ENCODE measurements around the gene CEP164.
"Not testable (repeated sequence)": the region's sequence is repeated elsewhere in the genome, so short reads cannot be mapped to it uniquely, and the experiment has no call there.

The CEP164 gene

DNA sequence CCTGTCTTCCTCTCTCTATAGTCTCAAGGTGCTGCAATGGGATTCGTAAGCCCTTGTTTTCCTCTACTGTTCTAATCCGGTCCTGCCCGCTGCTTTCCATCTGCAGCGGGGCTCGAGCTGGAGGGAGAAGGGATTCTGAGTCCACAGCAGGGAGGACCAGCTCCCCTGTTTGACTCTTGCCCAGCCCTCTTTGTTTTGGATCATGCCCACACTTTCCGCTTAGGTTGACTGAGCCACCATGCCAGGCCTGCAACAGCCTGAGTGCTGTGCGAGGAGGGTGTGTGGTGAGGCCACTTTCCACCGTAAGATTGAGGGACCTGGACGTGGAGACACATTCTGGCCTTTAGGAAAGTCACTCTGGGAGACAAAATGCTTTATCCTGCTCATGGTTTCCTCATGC lies 58.3 kb downstream of the CEP164 start:
- no peaks in the 10 kb centered on the region for H3K9me3 Mint-ChIP-seq
- H3K4me3 Mint-ChIP-seq = no peak overlapping the region
- no peak overlapping the region for H3K27ac Mint-ChIP-seq
- H3K27me3 Mint-ChIP-seq = no peaks in the 10 kb centered on the region
- H3K4me1 Mint-ChIP-seq (ENCODE audit: low read depth) = no peaks in the 10 kb centered on the region
- intact Hi-C loops (cut with micrococcal nuclease) = no loop called here
- H3K36me3 Mint-ChIP-seq (ENCODE audit: low read depth) = peaks cover 97% of the 10 kb centered on the region

DNA sequence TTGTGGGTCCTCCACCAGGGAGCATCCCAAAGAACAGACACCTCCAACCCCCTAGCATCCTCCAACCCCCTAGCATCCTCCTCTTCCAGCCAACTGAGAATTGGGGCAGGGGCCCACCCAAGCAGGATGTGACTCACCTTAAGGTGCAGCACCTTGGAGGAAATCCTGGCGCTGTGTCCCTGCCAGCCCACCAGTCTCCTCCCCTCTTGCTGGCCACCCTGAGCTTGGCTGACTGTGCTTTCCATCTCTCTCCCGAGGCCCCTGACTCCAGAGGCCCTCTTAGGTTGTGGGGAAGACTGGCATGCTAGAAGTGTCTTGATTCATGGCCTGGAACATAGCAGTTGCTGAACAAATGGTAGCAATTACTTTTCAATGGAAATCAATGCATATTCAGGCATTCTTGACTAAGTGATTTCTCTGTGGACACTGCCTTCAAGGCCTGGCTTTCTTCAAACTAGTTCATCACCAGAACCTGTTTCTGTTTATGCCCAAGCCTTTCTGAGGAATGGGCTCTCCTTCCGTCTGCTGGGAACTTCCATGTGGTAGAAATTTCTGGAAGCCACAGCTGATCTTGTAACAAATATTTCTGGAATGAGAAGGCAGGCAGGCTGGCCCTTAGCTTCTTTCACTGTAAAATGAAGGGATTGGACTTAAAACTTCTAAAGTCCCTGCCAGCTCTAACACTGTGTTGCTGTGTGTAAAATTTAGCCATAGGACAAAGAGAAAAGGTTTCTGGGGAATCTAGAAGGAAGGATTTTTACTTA lies 60.5 kb downstream of the CEP164 start:
- Mint-ChIP-seq H3K36me3 (ENCODE audit: low read depth) (peaks cover 97% of the 10 kb centered on the region), H3K27ac (no peak overlapping the region), H3K27me3 (no peaks in the 10 kb centered on the region), H3K4me3 (no peak overlapping the region), H3K9me3 (no peaks in the 10 kb centered on the region), H3K4me1 (ENCODE audit: low read depth) (no peaks in the 10 kb centered on the region)
- intact Hi-C loops (cut with micrococcal nuclease) = no loop called here

DNA sequence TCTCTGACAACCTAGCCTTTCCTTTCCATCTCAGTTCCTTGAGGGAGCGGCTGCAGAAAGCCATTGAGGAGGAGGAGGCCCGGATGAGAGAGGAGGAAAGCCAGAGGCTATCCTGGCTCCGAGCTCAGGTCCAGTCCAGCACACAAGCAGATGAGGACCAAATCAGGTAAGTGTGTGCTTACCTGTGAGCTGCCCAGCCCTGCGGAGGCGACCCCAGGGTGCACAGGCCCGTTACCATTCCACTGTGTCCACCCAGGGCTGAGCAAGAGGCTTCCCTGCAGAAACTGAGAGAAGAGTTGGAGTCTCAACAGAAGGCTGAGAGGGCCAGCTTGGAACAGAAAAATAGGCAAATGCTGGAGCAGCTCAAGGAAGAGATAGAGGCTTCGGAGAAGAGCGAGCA lies 63.1 kb downstream of the CEP164 start:
- no peaks in the 10 kb centered on the region for H3K27me3 Mint-ChIP-seq
- H3K4me1 Mint-ChIP-seq (ENCODE audit: low read depth) = no peaks in the 10 kb centered on the region
- H3K36me3 Mint-ChIP-seq (ENCODE audit: low read depth) = peaks cover 97% of the 10 kb centered on the region
- intact Hi-C loops (cut with micrococcal nuclease) = no loop called here
- no peak overlapping the region for H3K4me3 Mint-ChIP-seq
- H3K9me3 Mint-ChIP-seq = no peaks in the 10 kb centered on the region
- no peak overlapping the region for H3K27ac Mint-ChIP-seq

DNA sequence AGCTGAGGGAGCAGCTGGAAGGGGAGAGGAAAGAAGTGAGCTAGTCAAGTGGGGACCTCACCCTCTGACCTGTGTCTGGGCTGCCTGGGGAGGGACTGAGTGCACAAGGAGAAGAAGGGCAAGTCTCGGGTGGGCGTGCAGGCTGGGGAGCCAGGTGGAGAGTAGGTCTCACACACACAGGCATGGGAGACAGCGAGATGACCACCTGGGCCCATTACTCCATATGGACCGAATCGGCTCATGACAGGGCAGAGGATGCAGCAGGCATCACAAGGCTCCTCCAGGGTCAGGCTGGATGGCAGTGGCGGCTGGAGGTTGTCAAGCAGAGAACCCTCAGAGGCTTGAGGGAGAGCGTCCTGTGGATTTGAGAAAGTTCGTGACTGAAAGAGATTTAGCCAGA lies 63.5 kb downstream of the CEP164 start:
- intact Hi-C loops (cut with micrococcal nuclease) = no loop called here
- H3K27me3 Mint-ChIP-seq = no peaks in the 10 kb centered on the region
- H3K4me1 Mint-ChIP-seq (ENCODE audit: low read depth) = no peaks in the 10 kb centered on the region
- H3K9me3 Mint-ChIP-seq = no peaks in the 10 kb centered on the region
- H3K27ac Mint-ChIP-seq = no peak overlapping the region
- H3K4me3 Mint-ChIP-seq = no peak overlapping the region
- peaks cover 97% of the 10 kb centered on the region for H3K36me3 Mint-ChIP-seq (ENCODE audit: low read depth)

DNA sequence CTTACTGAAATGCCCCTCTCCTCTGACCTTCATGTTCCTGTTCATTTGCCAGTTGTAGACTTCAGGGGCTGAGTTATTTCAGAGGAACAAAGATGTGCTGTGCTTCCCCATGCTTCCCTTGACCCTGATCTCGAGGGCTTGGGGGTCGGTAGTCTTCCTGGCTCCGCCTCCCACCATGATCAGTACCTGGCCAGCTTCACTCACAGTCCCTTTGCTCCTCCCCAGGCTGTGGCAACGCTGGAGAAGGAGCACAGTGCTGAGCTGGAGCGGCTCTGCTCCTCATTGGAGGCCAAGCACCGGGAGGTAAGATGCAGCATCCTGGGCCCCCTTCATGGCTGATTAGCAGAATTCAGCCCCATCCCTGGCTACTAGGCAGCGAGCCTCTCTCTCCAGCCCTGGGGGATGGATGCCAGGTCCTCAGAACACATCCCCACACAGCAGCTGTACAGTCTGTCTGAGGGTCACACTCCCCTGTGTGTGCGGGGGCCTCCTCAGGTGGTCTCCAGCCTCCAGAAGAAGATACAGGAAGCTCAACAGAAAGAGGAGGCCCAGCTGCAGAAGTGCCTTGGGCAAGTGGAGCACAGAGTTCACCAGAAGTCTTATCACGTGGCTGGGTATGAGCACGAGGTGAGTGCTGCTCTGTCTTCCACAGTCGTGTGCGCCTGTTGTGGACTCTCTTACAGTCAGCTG lies 64.5 kb downstream of the CEP164 start:
- Mint-ChIP-seq H3K4me1 (ENCODE audit: low read depth) (no peaks in the 10 kb centered on the region), H3K27ac (no peak overlapping the region), H3K4me3 (no peak overlapping the region), H3K27me3 (no peaks in the 10 kb centered on the region), H3K9me3 (peaks cover 5% of the 10 kb centered on the region), H3K36me3 (ENCODE audit: low read depth) (peaks cover 97% of the 10 kb centered on the region)
- intact Hi-C loops (cut with micrococcal nuclease) = no loop called here

DNA sequence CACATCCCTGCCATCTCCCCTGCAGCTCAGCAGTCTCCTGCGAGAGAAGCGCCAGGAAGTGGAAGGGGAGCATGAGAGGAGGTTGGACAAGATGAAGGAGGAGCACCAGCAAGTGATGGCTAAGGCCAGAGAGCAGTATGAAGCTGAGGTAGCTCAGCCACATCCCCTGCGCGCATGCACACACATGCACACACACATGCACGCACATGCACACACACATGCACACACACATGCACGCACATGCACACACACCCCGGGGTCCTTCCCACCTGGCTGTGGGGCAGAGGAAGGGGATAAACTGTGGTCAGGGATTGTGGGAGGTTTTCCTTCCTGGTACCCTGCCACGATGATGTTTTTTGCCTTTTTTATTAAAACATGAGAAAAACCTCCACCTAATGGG lies 65.3 kb downstream of the CEP164 start:
- Mint-ChIP-seq H3K9me3 (peaks cover 14% of the 10 kb centered on the region), H3K36me3 (ENCODE audit: low read depth) (peaks cover 97% of the 10 kb centered on the region), H3K27me3 (no peaks in the 10 kb centered on the region), H3K4me1 (ENCODE audit: low read depth) (no peaks in the 10 kb centered on the region), H3K27ac (no peak overlapping the region), H3K4me3 (no peak overlapping the region)
- intact Hi-C loops (cut with micrococcal nuclease) = no loop called here

DNA sequence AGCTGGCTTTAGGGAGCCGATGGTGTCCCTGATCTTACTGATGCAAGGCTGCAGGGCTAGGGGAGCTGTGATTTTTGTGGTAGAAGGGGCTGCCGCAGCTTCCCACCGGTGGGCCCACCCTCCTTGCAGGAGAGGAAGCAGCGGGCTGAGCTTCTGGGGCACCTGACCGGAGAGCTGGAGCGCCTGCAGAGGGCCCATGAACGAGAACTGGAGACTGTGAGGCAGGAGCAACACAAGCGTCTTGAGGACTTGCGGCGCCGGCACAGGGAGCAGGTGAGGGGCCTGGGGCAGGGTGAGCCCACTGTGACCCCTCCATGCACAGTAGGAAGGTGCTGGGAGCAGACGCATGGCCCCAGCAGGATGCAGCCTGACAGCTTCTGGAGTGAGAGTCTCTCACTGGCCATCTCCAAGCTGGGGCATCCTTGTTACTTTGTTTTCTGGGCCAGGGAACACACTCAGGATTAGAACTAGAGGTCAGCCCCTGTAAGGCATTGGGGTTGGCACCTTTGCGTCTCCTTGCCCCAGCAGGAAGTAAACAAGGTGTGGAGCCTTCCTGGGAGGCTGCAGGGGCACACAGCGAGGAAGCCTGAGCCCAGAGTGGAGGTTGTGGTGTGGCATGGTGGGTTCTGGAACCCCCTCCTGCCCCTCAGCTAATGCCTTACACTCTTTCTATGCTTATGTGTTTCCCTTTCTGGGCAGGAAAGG lies 66.7 kb downstream of the CEP164 start:
- H3K36me3 Mint-ChIP-seq (ENCODE audit: low read depth) = peaks cover 97% of the 10 kb centered on the region
- H3K27me3 Mint-ChIP-seq = no peaks in the 10 kb centered on the region
- peaks cover 20% of the 10 kb centered on the region for H3K9me3 Mint-ChIP-seq
- no peak overlapping the region for H3K27ac Mint-ChIP-seq
- intact Hi-C loops (cut with micrococcal nuclease) = no loop called here
- no peaks in the 10 kb centered on the region for H3K4me1 Mint-ChIP-seq (ENCODE audit: low read depth)
- no peak overlapping the region for H3K4me3 Mint-ChIP-seq

DNA sequence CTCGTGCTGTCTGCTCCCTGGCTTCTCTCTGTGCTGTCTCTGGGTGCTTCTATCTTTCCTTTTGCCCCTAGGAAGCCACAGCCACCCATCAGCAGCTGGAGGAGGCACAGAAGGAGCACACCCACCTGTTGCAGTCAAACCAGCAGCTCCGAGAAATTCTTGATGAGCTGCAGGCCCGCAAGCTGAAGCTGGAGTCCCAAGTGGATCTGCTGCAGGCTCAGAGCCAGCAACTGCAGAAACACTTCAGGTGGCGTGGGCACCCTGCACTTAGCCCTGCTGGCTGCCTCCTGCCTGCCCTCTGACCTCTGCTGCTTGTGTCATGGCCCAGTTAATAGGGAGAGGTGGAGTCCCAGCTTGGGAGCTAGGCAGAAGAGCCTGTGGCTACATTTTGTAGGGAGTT lies 67.8 kb downstream of the CEP164 start:
- no peaks in the 10 kb centered on the region for H3K4me1 Mint-ChIP-seq (ENCODE audit: low read depth)
- peaks cover 99% of the 10 kb centered on the region for H3K36me3 Mint-ChIP-seq (ENCODE audit: low read depth)
- H3K27ac Mint-ChIP-seq = no peak overlapping the region
- intact Hi-C loops (cut with micrococcal nuclease) = no loop called here
- H3K27me3 Mint-ChIP-seq = no peaks in the 10 kb centered on the region
- H3K4me3 Mint-ChIP-seq = no peak overlapping the region
- H3K9me3 Mint-ChIP-seq = peaks cover 20% of the 10 kb centered on the region

DNA sequence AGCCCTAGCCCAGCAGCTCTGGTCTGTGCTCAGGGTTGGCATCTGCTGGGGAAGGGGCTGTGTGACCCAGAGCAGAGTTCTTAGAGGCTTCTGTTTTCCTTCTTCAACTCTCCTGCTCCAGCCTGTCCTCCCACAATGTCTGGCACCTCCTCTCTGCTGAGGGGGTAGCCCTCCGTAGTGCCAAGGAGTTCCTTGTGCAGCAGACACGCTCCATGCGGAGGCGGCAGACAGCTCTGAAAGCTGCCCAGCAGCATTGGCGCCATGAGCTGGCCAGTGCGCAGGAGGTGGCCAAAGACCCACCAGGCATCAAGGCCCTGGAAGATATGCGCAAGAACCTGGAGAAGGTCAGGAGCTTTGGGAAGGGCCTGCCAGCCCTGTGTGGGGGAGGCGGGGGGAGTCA lies 69.3 kb downstream of the CEP164 start:
- Mint-ChIP-seq H3K4me3 (no peak overlapping the region), H3K4me1 (ENCODE audit: low read depth) (no peaks in the 10 kb centered on the region), H3K27ac (no peak overlapping the region), H3K9me3 (peaks cover 20% of the 10 kb centered on the region), H3K36me3 (ENCODE audit: low read depth) (peaks cover 99% of the 10 kb centered on the region), H3K27me3 (no peaks in the 10 kb centered on the region)
- intact Hi-C loops (cut with micrococcal nuclease) = no loop called here

DNA sequence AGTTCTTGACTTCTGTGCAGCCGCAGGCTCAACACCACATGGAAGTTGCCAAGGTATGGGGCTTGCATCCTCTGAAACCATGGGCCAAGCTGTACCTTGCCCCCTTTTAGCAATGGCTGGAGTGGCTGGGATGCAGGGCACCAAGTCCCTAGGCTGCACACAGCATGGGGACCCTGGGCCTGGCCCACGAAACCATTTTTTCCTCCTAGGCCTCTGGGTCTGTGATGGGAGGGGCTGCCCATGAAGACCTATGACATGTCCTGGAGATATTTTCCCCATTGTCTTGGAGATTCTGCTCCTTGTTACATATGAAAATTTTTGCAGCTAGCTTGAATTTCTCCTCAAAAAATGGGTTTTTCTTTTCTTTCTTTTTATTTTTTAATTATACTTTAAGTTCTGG lies 71.0 kb downstream of the CEP164 start:
- H3K27me3 Mint-ChIP-seq; intact Hi-C loops (cut with micrococcal nuclease); H3K27ac Mint-ChIP-seq; H3K4me3 Mint-ChIP-seq; H3K4me1 Mint-ChIP-seq (ENCODE audit: low read depth): not testable (repeated sequence)
- Mint-ChIP-seq H3K9me3 (peaks cover 22% of the 10 kb centered on the region), H3K36me3 (ENCODE audit: low read depth) (peaks cover 99% of the 10 kb centered on the region)

DNA sequence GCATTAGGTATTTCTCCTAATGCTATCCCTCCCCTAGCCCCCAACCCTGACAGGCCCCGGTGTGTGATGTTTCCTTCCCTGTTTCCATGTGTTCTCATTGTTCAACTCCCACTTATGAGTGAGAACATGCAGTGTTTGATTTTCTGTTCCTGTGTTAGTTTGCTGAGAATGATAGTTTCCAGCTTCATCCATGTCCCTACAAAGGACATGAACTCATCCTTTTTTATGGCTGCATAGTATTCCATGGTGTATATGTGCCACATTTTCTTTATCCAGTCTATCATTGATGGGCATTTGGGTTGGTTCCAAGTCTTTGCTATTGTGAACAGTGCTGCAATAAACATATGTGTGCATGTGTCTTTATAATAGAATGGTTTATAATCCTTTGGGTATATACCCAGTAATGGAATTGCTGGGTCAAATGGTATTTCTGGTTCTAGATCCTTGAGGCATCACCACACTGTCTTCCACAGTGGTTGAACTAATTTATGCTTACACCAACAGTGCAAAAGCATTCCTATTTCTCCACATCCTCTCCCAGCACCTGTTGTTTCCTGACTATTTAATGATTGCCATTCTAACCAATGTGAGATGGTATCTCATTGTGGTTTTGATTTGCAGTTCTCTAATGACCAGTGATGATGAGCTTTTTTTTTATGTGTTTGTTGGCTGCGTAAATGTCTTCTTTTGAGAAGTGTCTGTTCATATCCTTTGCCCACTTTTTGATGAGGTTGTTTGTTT lies 71.6 kb downstream of the CEP164 start:
- H3K4me1 Mint-ChIP-seq (ENCODE audit: low read depth); intact Hi-C loops (cut with micrococcal nuclease); H3K4me3 Mint-ChIP-seq; H3K27me3 Mint-ChIP-seq; H3K27ac Mint-ChIP-seq: not testable (repeated sequence)
- Mint-ChIP-seq H3K36me3 (ENCODE audit: low read depth) (peaks cover 99% of the 10 kb centered on the region), H3K9me3 (peaks cover 29% of the 10 kb centered on the region)

DNA sequence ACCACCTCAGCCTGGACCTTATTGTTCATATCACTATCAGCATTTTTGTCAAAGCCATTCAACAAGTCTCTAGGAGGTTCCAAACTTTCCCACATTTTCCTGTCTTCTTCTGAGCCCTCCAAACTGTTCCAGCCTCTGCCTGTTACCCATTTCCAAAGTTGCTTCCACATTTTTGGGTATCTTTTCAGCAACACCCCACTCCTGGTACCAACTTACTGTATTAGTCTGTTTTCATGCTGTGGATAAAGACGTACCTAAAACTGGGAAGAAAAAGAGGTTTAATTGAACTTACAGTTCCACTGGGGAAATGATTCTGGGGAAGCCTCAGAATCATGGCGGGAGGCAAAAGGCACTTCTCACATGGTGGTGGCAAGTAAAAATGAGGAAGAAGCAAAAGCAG lies 78.2 kb downstream of the CEP164 start:
- Mint-ChIP-seq H3K9me3 (peaks cover 26% of the 10 kb centered on the region), H3K36me3 (ENCODE audit: low read depth) (peaks cover 92% of the 10 kb centered on the region)
- H3K27ac Mint-ChIP-seq; H3K27me3 Mint-ChIP-seq; H3K4me3 Mint-ChIP-seq; H3K4me1 Mint-ChIP-seq (ENCODE audit: low read depth); intact Hi-C loops (cut with micrococcal nuclease): not testable (repeated sequence)

DNA sequence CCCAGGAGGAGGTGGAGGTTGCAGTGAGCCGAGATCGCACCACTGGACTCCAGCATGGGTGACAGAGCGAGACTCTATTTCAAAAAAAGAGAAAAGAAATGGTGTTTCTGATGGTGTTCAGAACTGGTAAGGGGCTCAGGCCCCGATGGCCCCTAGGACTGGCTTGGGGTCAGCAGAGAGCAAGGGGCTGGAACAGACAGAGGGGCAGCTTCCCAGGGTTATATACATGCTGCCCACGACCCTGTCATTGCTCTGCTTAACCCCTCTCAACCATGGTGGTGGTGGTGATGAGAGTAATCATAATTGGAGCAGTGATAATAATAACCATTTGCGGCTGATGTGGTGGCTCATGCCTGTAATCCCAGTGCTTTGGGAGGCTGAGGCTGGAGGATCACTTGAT lies 79.4 kb downstream of the CEP164 start:
- H3K36me3 Mint-ChIP-seq (ENCODE audit: low read depth) = peaks cover 92% of the 10 kb centered on the region
- peaks cover 26% of the 10 kb centered on the region for H3K9me3 Mint-ChIP-seq
- peaks cover 7% of the 10 kb centered on the region for H3K4me1 Mint-ChIP-seq (ENCODE audit: low read depth)
- H3K4me3 Mint-ChIP-seq = no peak overlapping the region
- intact Hi-C loops (cut with micrococcal nuclease) = no loop called here
- H3K27ac Mint-ChIP-seq = no peak overlapping the region
- no peaks in the 10 kb centered on the region for H3K27me3 Mint-ChIP-seq

DNA sequence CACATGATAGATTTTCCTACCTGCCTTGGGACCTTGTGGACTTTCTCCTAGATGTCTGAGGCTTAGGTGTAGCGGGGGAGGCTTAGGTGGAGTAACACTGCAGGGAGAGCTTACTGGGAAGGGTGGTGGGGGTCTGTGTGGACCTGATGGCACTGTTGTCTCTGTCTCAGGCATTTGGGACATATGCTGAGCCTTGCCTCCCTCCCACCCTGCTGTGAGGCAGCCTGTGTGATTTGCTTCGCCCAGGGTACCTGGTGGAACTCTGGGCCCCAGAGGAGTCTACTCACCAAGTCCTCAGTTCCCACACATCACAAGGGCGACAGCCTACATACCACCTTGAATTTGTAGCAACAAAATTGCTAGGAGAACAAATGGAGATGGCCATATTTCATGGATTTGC lies 80.7 kb downstream of the CEP164 start:
- Mint-ChIP-seq H3K9me3 (peaks cover 26% of the 10 kb centered on the region), H3K27me3 (no peaks in the 10 kb centered on the region), H3K4me3 (no peak overlapping the region), H3K36me3 (ENCODE audit: low read depth) (peaks cover 92% of the 10 kb centered on the region), H3K27ac (no peak overlapping the region), H3K4me1 (ENCODE audit: low read depth) (peaks cover 7% of the 10 kb centered on the region)
- intact Hi-C loops (cut with micrococcal nuclease) = no loop called here

Data from dendritic cell treated with granulocyte-macrophage colony-stimulating factor and Interleukin-4, amounts not matched to agents 40 ng/mL and 50 ng/mL, for 4 days (primary cell).